DOHH2 (cell line): Measurements from ENCODE around the gene TMEM52.

Experiments used
- H3F3A ChIP-seq: fragments of 200-600 bp; sonication (generic), shearing (Covaris generic); 2 replicates; pipeline ENCODE4 v1.6.0; 2016; ENCODE audit warnings: antibody characterized with exemption, mild to moderate bottlenecking; ENCODE audit not compliant: control insufficient read depth, insufficient read depth
- H3K27ac ChIP-seq: fragments of 200-600 bp; sonication (generic); 2 replicates; pipeline ENCODE4 v1.5.1; 2014; ENCODE audit warnings: low read depth, mild to moderate bottlenecking, low read length, moderate library complexity
- H3K27me3 ChIP-seq: fragments of 200-600 bp; sonication (generic); 2 replicates; pipeline ENCODE4 v1.6.1; 2014; ENCODE audit warnings: mild to moderate bottlenecking, low read length, mixed read lengths; ENCODE audit not compliant: control insufficient read depth
- H3K36me3 ChIP-seq: fragments of 200-600 bp; sonication (generic); 2 replicates; pipeline ENCODE4 v1.6.1; 2014; ENCODE audit warnings: mild to moderate bottlenecking, low read length, moderate library complexity, mixed read lengths; ENCODE audit not compliant: control insufficient read depth
- H3K4me1 ChIP-seq: fragments of 200-600 bp; sonication (generic); 2 replicates; pipeline ENCODE4 v1.6.1; 2014; ENCODE audit warnings: mild to moderate bottlenecking, low read length, mixed read lengths; ENCODE audit not compliant: control insufficient read depth
- H3K4me2 ChIP-seq: fragments of 200-600 bp; sonication (generic); 2 replicates; pipeline ENCODE4 v1.6.0; 2014; ENCODE audit warnings: mild to moderate bottlenecking, low read length, moderate library complexity
- H3K4me3 ChIP-seq: fragments of 200-600 bp; sonication (generic); 2 replicates; pipeline ENCODE4 v1.5.1; 2014; ENCODE audit warnings: mild to moderate bottlenecking, low read length, mixed read lengths
- H3K79me2 ChIP-seq: fragments of 200-600 bp; sonication (generic); 2 replicates; pipeline ENCODE4 v1.6.1; 2014; ENCODE audit warnings: mild to moderate bottlenecking, low read length, mixed read lengths; ENCODE audit not compliant: control insufficient read depth
- H3K9me2 ChIP-seq: fragments of 200-600 bp; sonication (generic); replicated peaks from 2 replicates; pipeline ENCODE4 v1.6.1; 2014; ENCODE audit warnings: mild to moderate bottlenecking, low read length, mixed read lengths; ENCODE audit not compliant: control insufficient read depth
- H3K9me3 ChIP-seq: fragments of 200-600 bp; sonication (generic); 2 replicates; pipeline ENCODE4 v1.6.1; 2014; ENCODE audit warnings: antibody characterized with exemption, low read length, mixed read lengths; ENCODE audit not compliant: control insufficient read depth, insufficient read depth
- H4K20me1 ChIP-seq: fragments of 200-600 bp; sonication (generic); 2 replicates; pipeline ENCODE4 v1.6.0; 2014; ENCODE audit warnings: low read depth, mild to moderate bottlenecking, antibody characterized with exemption, low read length, moderate library complexity; ENCODE audit not compliant: control insufficient read depth, insufficient read depth
- CTCF ChIP-seq: fragments of 200-600 bp; sonication (generic); IDR thresholded peaks from one replicate; pipeline ENCODE4 v1.5.1; 2014; ENCODE audit warnings: antibody characterized with exemption, mild to moderate bottlenecking, low read depth, low read length; ENCODE audit not compliant: poor library complexity, severe bottlenecking
- EZH2phosphoT487 ChIP-seq: fragments of 200-600 bp; sonication (generic); IDR thresholded peaks from 2 replicates; pipeline ENCODE4 v1.6.1; 2017; ENCODE audit warnings: borderline replicate concordance, mild to moderate bottlenecking, antibody characterized with exemption, low read length, moderate library complexity, mixed read lengths

The TMEM52 gene

DNA sequence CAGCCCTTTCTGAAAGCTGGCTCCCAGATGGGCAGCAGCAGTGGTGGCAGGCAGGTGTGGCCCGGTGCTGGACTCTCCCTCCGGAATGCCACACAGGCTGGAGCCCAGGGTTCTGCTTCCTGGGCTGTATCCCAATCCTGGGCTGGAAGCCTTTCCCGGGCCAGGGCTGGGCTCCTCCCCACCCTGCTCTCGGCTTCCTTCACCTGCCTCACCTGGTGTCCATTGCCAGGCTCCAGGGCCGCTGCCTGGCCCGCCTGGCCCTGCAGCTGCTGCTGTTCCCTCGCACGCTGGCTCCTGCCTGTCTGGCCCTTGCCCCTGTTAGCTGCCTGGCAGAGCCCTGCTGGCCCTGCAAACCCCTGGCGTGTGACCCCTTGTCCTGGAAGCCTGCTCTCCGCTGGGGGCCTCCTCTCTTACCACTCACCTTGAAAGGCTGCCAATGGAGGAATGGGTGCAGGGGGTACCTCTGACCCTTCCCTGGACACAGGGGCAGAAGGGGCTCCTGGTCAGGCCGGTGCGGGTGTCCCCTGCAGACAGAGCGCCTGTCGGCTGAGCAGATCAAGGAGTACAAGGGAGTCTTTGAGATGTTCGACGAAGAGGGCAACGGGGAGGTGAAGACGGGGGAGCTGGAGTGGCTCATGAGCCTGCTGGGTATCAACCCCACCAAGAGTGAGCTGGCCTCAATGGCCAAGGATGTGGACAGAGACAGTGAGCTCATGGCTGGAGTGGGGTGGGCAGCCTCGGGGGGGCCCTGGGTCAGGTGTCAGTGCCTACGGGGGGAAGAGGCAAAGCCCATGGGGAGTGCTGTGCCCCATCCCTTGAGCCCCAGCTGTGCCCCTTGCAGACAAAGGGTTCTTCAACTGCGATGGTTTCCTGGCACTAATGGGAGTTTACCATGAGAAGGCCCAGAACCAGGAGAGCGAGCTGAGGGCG is 2.9 kb downstream of the TMEM52 start:
- no peaks in the 10 kb centered on the region for H4K20me1 ChIP-seq
- H3K4me2 ChIP-seq, result no peak overlapping the region
- no peak for TF ChIP-seq CTCF
- TF ChIP-seq EZH2phosphoT487, result no peak
- H3K27me3 ChIP-seq, result peaks cover 16% of the 10 kb centered on the region; the same call in 1 of the 2 replicates
- H3K9me2 ChIP-seq, result no peaks in the 10 kb centered on the region
- H3K9me3 ChIP-seq, result no peaks in the 10 kb centered on the region
- no peaks in the 10 kb centered on the region for H3K79me2 ChIP-seq
- H3K27ac ChIP-seq, result no peak overlapping the region
- H3K4me3 ChIP-seq, result no peak overlapping the region
- H3K4me1 ChIP-seq, result peaks cover 14% of the 10 kb centered on the region
- no peaks in the 10 kb centered on the region for H3F3A ChIP-seq
- H3K36me3 ChIP-seq, result no peaks in the 10 kb centered on the region

GRCh38 chr1:1914971-1915692 is 3.9 kb downstream of the TMEM52 start, which contains the start of gene CALML6:
Gene CALML6, plus strand, starts transcription at chr1:1915260. Its CDS starts 21 bp downstream, at chr1:1915281.
- Histone ChIP-seq H3K9me2 (no peaks in the 10 kb centered on the region), H4K20me1 (no peaks in the 10 kb centered on the region), H3K27me3 (peaks cover 16% of the 10 kb centered on the region; the same call in 1 of the 2 replicates), H3K27ac (no peak within 1 kb of the TSS), H3K4me3 (no peak within 1 kb of the TSS), H3K4me2 (no peak within 1 kb of the TSS), H3K9me3 (no peaks in the 10 kb centered on the region), H3K79me2 (no peaks in the 10 kb centered on the region), H3K36me3 (no peaks in the 10 kb centered on the region), H3F3A (no peaks in the 10 kb centered on the region), H3K4me1 (peaks cover 16% of the 10 kb centered on the region)
- TF ChIP-seq EZH2phosphoT487 (no peak), CTCF (no peak)

GRCh38 chr1:1914101-1914970 is 4.7 kb downstream of the TMEM52 start:
- Histone ChIP-seq H3K36me3 (no peaks in the 10 kb centered on the region), H3K27me3 (peaks cover 16% of the 10 kb centered on the region; the same call in 1 of the 2 replicates), H3K4me2 (no peak overlapping the region), H3K4me3 (no peak overlapping the region), H4K20me1 (no peaks in the 10 kb centered on the region), H3K9me3 (no peaks in the 10 kb centered on the region), H3F3A (no peaks in the 10 kb centered on the region), H3K79me2 (no peaks in the 10 kb centered on the region), H3K9me2 (no peaks in the 10 kb centered on the region), H3K27ac (no peak overlapping the region), H3K4me1 (peaks cover 18% of the 10 kb centered on the region)
- TF ChIP-seq CTCF, result no peak
- no peak for TF ChIP-seq EZH2phosphoT487
